HG03108 (cell line): ENCODE results near the gene C20orf204.

Experiments used
- ATAC-seq: cut with Tn5 transposase; IDR thresholded peaks from one replicate; pipeline ENCODE4 v1.9.1; 2021; ENCODE audit warnings: moderate library complexity; ENCODE audit not compliant: unreplicated experiment

The C20orf204 gene

GRCh38 chr20:64041040-64041780, 5.2 kb downstream of the C20orf204 start:
- no peak for ATAC-seq

GRCh38 chr20:64041781-64042053, 5.7 kb downstream of the C20orf204 start:
- no peak for ATAC-seq

GRCh38 chr20:64042054-64042781, 6.2 kb downstream of the C20orf204 start:
- no peak for ATAC-seq

GRCh38 chr20:64043768-64044167, 7.8 kb downstream of the C20orf204 start:
- no peak for ATAC-seq

- ATAC-seq, result no peak
Measured at GRCh38 chr20:64044484-64045247, 8.7 kb downstream of the C20orf204 start.

- no peak for ATAC-seq
Measured at GRCh38 chr20:64045346-64046011, 9.5 kb downstream of the C20orf204 start.

GRCh38 chr20:64047046-64047389, 11.0 kb downstream of the C20orf204 start:
- ATAC-seq, result no peak

GRCh38 chr20:64047968-64048401, 12.0 kb downstream of the C20orf204 start:
- no peak for ATAC-seq

- ATAC-seq, result no peak
Measured at GRCh38 chr20:64048402-64049044, 12.5 kb downstream of the C20orf204 start.

- ATAC-seq, result no peak
Measured at GRCh38 chr20:64049060-64049877, 13.3 kb downstream of the C20orf204 start, which contains the start of gene SOX18. TSS of gene SOX18 (minus strand) at chr20:64049639. CDS start at chr20:64049516, 123 bp downstream.

- ATAC-seq, result no peak
Measured at GRCh38 chr20:64049878-64050260, 13.9 kb downstream of the C20orf204 start.

- no peak for ATAC-seq
Measured at GRCh38 chr20:64050261-64051032, 14.5 kb downstream of the C20orf204 start.

GRCh38 chr20:64051033-64051452, 15.1 kb downstream of the C20orf204 start:
- no peak for ATAC-seq

GRCh38 chr20:64051561-64052325, 15.8 kb downstream of the C20orf204 start:
- no peak for ATAC-seq

GRCh38 chr20:64052326-64052722, 16.3 kb downstream of the C20orf204 start:
- ATAC-seq, result no peak

GRCh38 chr20:64052987-64053840, 17.2 kb downstream of the C20orf204 start:
- no peak for ATAC-seq

- ATAC-seq, result no peak
Measured at GRCh38 chr20:64053841-64054661, 18.1 kb downstream of the C20orf204 start.
